K562 (cell line): ENCODE data around the gene BRD3OS. TPM values are rescaled to one million over a fixed set of nuclear protein-coding genes. Genes with fewer than 3 reads are reported as not detected.

Source experiments
- ATAC-seq: fragments of 200-7000 bp; cut with Tn5 transposase; 3 replicates; pipeline ENCODE4 v1.9.1; 2020; ENCODE audit warnings: moderate library complexity
- BruUV-seq: library from RNA; stranded (reverse); fragments of 400-500 nt; replicated peaks from 2 replicates; lab custom pipeline; 2021; lab: Mats Ljungman, UMichigan
- CTCF ChIA-PET: fragments of 300-600 bp; formaldehyde crosslinking; extraction: SDS; loops from one replicate; lab custom pipeline; 2021; ENCODE audit warnings: low intra/inter-chr PET ratio; lab: Yijun Ruan, JAX
- POLR2A ChIA-PET: fragments of 300-600, 350-650 bp; sonication (Branson Sonifier 250); formaldehyde crosslinking; extraction: SDS; loops from one replicate; lab custom pipeline; 2021; ENCODE audit warnings: antibody characterized with exemption, inconsistent platforms; lab: Yijun Ruan, JAX
- DNase-seq, 4 experiments: peaks; one replicate each; pipeline versions ENCODE4 v3.0.0 to v3.0.0-alpha.2; 2011 to 2018; ENCODE audit warnings: low spot score in 3 of 4, mixed read lengths in 3 of 4; ENCODE audit errors: extremely low read depth in 1 of 4
- FAIRE-seq: peaks from 2 replicates; lab custom pipeline; 2011; peaks lifted over from hg19 to GRCh38; lab: Jason Lieb, UNC
- H2AFZ ChIP-seq: 2 replicates; pipeline ENCODE4 v1.6.0; 2011; ENCODE audit warnings: low read depth, low read length, control low read depth, inconsistent platforms
- H3K27ac ChIP-seq: fragments of 200-600 bp; 3 replicates; pipeline ENCODE4 v1.8.0; 2011; ENCODE audit warnings: low read depth, mild to moderate bottlenecking, control low read depth, inconsistent platforms, low read length, moderate library complexity, mixed read lengths; ENCODE audit errors: extremely low read depth
- H3K27me3 ChIP-seq, 2 experiments: fragments of 300-600 bp in 1 of 2; 2 replicates in 1 of 2; 3 replicates in 1 of 2; pipeline versions ENCODE4 v1.6.0 to v1.8.0; 2011; ENCODE audit warnings: inconsistent platforms in 2 of 2, low read length in 2 of 2, mild to moderate bottlenecking in 1 of 2, mixed read lengths in 1 of 2, moderate library complexity in 1 of 2; ENCODE audit not compliant: control insufficient read depth in 2 of 2, insufficient read depth in 2 of 2
- H3K36me3 ChIP-seq: fragments of 300-600 bp; 3 replicates; pipeline ENCODE4 v1.8.0; 2011; ENCODE audit warnings: mild to moderate bottlenecking, low read length, inconsistent platforms; ENCODE audit not compliant: control insufficient read depth, insufficient read depth
- H3K4me1 ChIP-seq, 2 experiments: fragments of 200-600 bp in 1 of 2; replicated peaks in 1 of 2; 2 replicates in 1 of 2; 3 replicates in 1 of 2; pipeline versions ENCODE4 v1.5.1 to v1.8.0; 2011; ENCODE audit warnings: inconsistent platforms in 2 of 2, low read length in 2 of 2, mild to moderate bottlenecking in 1 of 2, mixed read lengths in 1 of 2, moderate library complexity in 1 of 2; ENCODE audit not compliant: control insufficient read depth in 2 of 2, insufficient read depth in 2 of 2
- H3K4me2 ChIP-seq: 2 replicates; pipeline ENCODE4 v1.6.1; 2011; ENCODE audit warnings: low read length, control low read depth, inconsistent platforms, mixed read lengths; ENCODE audit not compliant: insufficient read depth
- H3K4me3 ChIP-seq: fragments of 200-600 bp; sonication (generic), shearing (Covaris generic); 2 replicates; pipeline ENCODE4 v1.5.1; 2016; ENCODE audit warnings: control low read depth, inconsistent platforms
- H3K79me2 ChIP-seq: fragments of 200-600 bp; 3 replicates; pipeline ENCODE4 v1.8.0; 2011; ENCODE audit warnings: low read length, inconsistent platforms; ENCODE audit not compliant: control insufficient read depth, insufficient read depth
- H3K9ac ChIP-seq, 2 experiments: 2 replicates each; pipeline versions ENCODE4 v1.6.0 to v1.6.1; 2011; ENCODE audit warnings: low read depth in 2 of 2, low read length in 2 of 2, control low read depth in 1 of 2, inconsistent platforms in 1 of 2, mild to moderate bottlenecking in 1 of 2, mixed read lengths in 1 of 2; ENCODE audit not compliant: insufficient read depth in 1 of 2
- H3K9me1 ChIP-seq: one replicate; pipeline ENCODE4 v1.6.0; 2011; ENCODE audit warnings: inconsistent platforms, mild to moderate bottlenecking, low read length, moderate library complexity; ENCODE audit not compliant: control insufficient read depth, insufficient read depth
- H3K9me3 ChIP-seq: replicated peaks from 2 replicates; pipeline ENCODE4 v1.5.1; 2011; ENCODE audit warnings: low read depth, low read length, inconsistent platforms; ENCODE audit not compliant: control insufficient read depth, insufficient read depth
- H4K20me1 ChIP-seq: replicated peaks from 2 replicates; pipeline ENCODE4 v1.6.1; 2011; ENCODE audit warnings: low read length, inconsistent platforms, mixed read lengths; ENCODE audit not compliant: control insufficient read depth, insufficient read depth
- GATAD2B ChIP-seq: fragments of 450-650 bp; IDR thresholded peaks from 2 replicates; pipeline ENCODE4 v1.6.1; 2017; ENCODE audit warnings: mild to moderate bottlenecking, borderline replicate concordance
- GTF2F1 ChIP-seq: IDR thresholded peaks from 2 replicates; pipeline ENCODE4 v1.6.1; 2011; ENCODE audit warnings: low read depth, low read length, improper control_type of control experiment
- HLTF ChIP-seq: fragments of 450-650 bp; IDR thresholded peaks from 2 replicates; pipeline ENCODE4 v1.6.1; 2016
- HNRNPK ChIP-seq: fragments of 200-400 bp; formaldehyde crosslinking; IDR thresholded peaks from one replicate; pipeline ENCODE4 v1.6.1; 2018; ENCODE audit warnings: mild to moderate bottlenecking, low read depth, low read length; ENCODE audit not compliant: poor library complexity, severe bottlenecking
- OTX1 ChIP-seq: fragments of 450-650 bp; formaldehyde crosslinking; IDR thresholded peaks from 2 replicates; pipeline ENCODE4 v1.4.0; 2022; ENCODE audit warnings: mild to moderate bottlenecking
- PHF8 ChIP-seq: fragments of 200-600 bp; sonication (generic); IDR thresholded peaks from 2 replicates; pipeline ENCODE4 v1.6.1; 2012; ENCODE audit warnings: mixed run types, mild to moderate bottlenecking, inconsistent platforms, low read length, moderate library complexity, borderline replicate concordance
- SMAD2 ChIP-seq: fragments of 150-350 bp; IDR thresholded peaks from 2 replicates; pipeline ENCODE4 v1.6.1; 2014; ENCODE audit warnings: low read depth, mild to moderate bottlenecking, low read length
- SRF ChIP-seq, 2 experiments: fragments of 250-450, 450-650 bp in 1 of 2; sonication (Bioruptor Pico) in 1 of 2; sonication (generic) in 1 of 2; formaldehyde crosslinking; IDR thresholded peaks; 2 replicates each; pipeline versions ENCODE4 v1.5.0 to v1.5.1; 2020 to 2022; ENCODE audit warnings: mild to moderate bottlenecking in 1 of 2, missing genetic modification reagents in 1 of 2
- WGBS: fragments of 100-300 bp; shearing (Covaris generic); methylation state at CpG from one replicate; pipeline ENCODE4 v1.1.6; 2016; ENCODE audit warnings: low coverage, mixed read lengths; ENCODE audit not compliant: insufficient coverage; ENCODE audit errors: missing lambda C conversion rate; 5-methylcytosine and 5-hydroxymethylcytosine counted together
- in situ Hi-C: fragments of 300-500 bp; cut with MboI; formaldehyde crosslinking; loops from 4 replicates; pipeline ENCODE4 v1.15.0; 2018; ENCODE audit warnings: inconsistent platforms, mixed read lengths
- intact Hi-C: fragments of 100-400 bp; cut with micrococcal nuclease; formaldehyde crosslinking; loops from 2 replicates; pipeline ENCODE4 v1.14.2; 2022
- polyA plus RNA-seq, 8 experiments: library from polyadenylated mRNA; depleted of rRNA in 4 of 8; stranded (reverse) in 5 of 8; unstranded in 3 of 8; fragments of >200 nt; fragmentation: Nextera tagmentation in 2 of 8; fragmentation: Illumina TruSeq in 1 of 8; extraction: Ambion mirVana in 2 of 8; extraction: Trizol in 1 of 8; gene quantifications; 2 replicates each; pipeline versions ENCODE4 v1.2.1 to v1.2.3, GENCODE V29; 2011 to 2014; ENCODE audit warnings: inconsistent platforms in 1 of 8, missing spikeins in 1 of 8
- total RNA-seq, 7 experiments: library from RNA; depleted of rRNA in 6 of 7; stranded (reverse); fragments of >200 nt in 6 of 7; fragmentation: Illumina TruSeq in 2 of 7; extraction: Trizol in 2 of 7; gene quantifications; 2 replicates each; pipeline versions ENCODE4 v1.2.1 to v1.2.3, GENCODE V29; 2011 to 2021; ENCODE audit warnings: low replicate concordance in 1 of 7
- TF ChIP-seq, protein P1 (sequence below): fragments of 450-650 bp; formaldehyde crosslinking; IDR thresholded peaks from 2 replicates; pipeline ENCODE4 v1.4.0; 2020; ENCODE audit warnings: mild to moderate bottlenecking, mixed read lengths

BRD3OS gene
- total and polyA plus RNA-seq, 9 of the 15 experiments (the other 6 are each of a cell fraction or from before 2014, with no cell fraction given), result 1.1 to 8.7 (median 5.9) TPM

DNA sequence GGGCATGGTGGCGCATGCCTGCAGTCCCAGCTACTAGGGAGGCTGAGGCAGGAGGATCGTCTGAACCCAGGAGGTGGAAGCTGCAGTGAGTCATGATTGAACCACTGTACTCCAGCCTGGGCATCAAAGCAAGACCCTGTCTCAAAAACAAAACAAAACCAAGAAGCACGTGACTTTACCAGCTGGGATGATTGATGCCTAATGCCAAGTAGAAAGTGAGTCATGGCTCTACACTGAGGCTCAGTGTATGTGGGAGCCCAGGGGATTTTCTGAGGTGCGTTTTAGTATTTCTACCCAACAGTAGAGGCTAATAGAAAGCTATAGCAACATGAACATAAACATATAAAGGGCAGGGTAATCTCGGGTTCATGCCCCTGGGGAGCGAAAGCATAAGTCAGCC, 13.9 kb upstream of the BRD3OS start:
- POLR2A ChIA-PET, result no interaction called here
- no peak for DNase-seq
- Histone ChIP-seq H3K27ac (no peak overlapping the region), H3K4me2 (no peak overlapping the region), H3K9ac (no peak overlapping the region), H4K20me1 (no peaks in the 10 kb centered on the region), H2AFZ (no peak overlapping the region), H3K4me1 (peaks cover 0 to 3% of the 10 kb centered on the region in 2 experiments; a peak in 1 of 5 replicates), H3K79me2 (no peaks in the 10 kb centered on the region), H3K9me1 (no peaks in the 10 kb centered on the region), H3K36me3 (no peaks in the 10 kb centered on the region), H3K4me3 (no peak overlapping the region), H3K27me3 (peaks cover 21 to 31% of the 10 kb centered on the region in 2 experiments), H3K9me3 (peaks cover 3% of the 10 kb centered on the region; the same call in 1 of the 2 replicates)
- TF ChIP-seq GATAD2B, result no peak
- TF ChIP-seq HLTF, result no peak
- no peak for TF ChIP-seq GTF2F1
- TF ChIP-seq SRF (CRISPR knock-in tag; IDR thresholded peaks at IDR 0.05), result no peak
- TF ChIP-seq SMAD2, result no peak
- no peak for TF ChIP-seq PHF8
- no peak for TF ChIP-seq OTX1 (CRISPR knock-in tag)
- TF ChIP-seq, protein P1, sequence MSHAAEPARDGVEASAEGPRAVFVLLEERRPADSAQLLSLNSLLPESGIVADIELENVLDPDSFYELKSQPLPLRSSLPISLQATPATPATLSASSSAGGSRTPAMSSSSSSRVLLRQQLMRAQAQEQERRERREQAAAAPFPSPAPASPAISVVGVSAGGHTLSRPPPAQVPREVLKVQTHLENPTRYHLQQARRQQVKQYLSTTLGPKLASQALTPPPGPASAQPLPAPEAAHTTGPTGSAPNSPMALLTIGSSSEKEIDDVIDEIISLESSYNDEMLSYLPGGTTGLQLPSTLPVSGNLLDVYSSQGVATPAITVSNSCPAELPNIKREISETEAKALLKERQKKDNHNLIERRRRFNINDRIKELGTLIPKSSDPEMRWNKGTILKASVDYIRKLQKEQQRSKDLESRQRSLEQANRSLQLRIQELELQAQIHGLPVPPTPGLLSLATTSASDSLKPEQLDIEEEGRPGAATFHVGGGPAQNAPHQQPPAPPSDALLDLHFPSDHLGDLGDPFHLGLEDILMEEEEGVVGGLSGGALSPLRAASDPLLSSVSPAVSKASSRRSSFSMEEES (CRISPR knock-in tag), result peak; percentile 60
- no peak for TF ChIP-seq HNRNPK
- FAIRE-seq, result no peak
- 0% methylated on average over 6 of the region's 6 CpGs for WGBS
- in situ Hi-C loops (no loop called here), intact Hi-C loops (no loop called here)
- CTCF ChIA-PET, result no interaction called here
- ATAC-seq, result no peak
- BruUV-seq, result no TSS peak
